ENCODE measurements around the gene CCNG1. TPM values are rescaled to one million over a fixed set of nuclear protein-coding genes. Genes with fewer than 3 reads are reported as not detected.
A peak's percentile ranks its signal among the peaks of the same experiment; 100 is the strongest.

CCNG1 gene
- total RNA-seq, 2 experiments from 2014 or later, result 114 to 116 TPM

- ChIA-PET CTCF (interaction anchor here (0.6 to 1.6 kb wide), 5 partner anchors 12 to 35 kb away, joined by 3 to 4 read pairs (median 4); no protein-coding TSS in a partner anchor), POLR2A (interaction anchor here (0.8 to 3.3 kb wide), 4 partner anchors 9 to 29 kb away, joined by 3 to 24 read pairs (median 4); partner anchors contain the start of genes HMMR, MAT2B and NUDCD2)
- intact Hi-C loops (cut with DNase I, micrococcal nuclease), result no loop called here
- DNase-seq (peak in 6 of 14 experiments; percentile 7 to 46 (median 30)), ATAC-seq (ENCODE audit: poor library complexity) (no peak)
- no peaks in the 10 kb centered on the region for H3K9me3 ChIP-seq (ENCODE audit: control insufficient read depth in 1 of 2, insufficient read depth in 1 of 2, low read length in 2 of 2)
- Mint-ChIP-seq H3K9me3 (no peaks in the 10 kb centered on the region), H3K4me1 (ENCODE audit: low read depth) (no peaks in the 10 kb centered on the region), H3K4me3 (no peak overlapping the region), H3K27me3 (no peaks in the 10 kb centered on the region), H3K36me3 (ENCODE audit: low read depth) (no peaks in the 10 kb centered on the region), H3K27ac (no peak overlapping the region)
- H3K27ac ChIP-seq (ENCODE audit: low read depth in 1 of 2, low read length in 2 of 2), result no peak overlapping the region
- peak; percentile 13 for TF ChIP-seq CTCF (IDR thresholded peaks at IDR 0.05)
- H3K4me3 ChIP-seq (ENCODE audit: low read length), result no peak overlapping the region
- peaks cover 5% of the 10 kb centered on the region for H3K4me1 ChIP-seq (ENCODE audit: insufficient read depth, low read length)
- no peaks in the 10 kb centered on the region for H3K27me3 ChIP-seq (ENCODE audit: control insufficient read depth in 1 of 2, insufficient read depth in 2 of 2, low read length in 2 of 2)
- no peaks in the 10 kb centered on the region for H3K36me3 ChIP-seq (ENCODE audit: insufficient read depth, low read length)
Observed at GRCh38 chr5:163489055-163489744, 51.8 kb downstream of the CCNG1 start.

GRCh38 chr5:163489745-163490075 lies 52.3 kb downstream of the CCNG1 start:
- Histone ChIP-seq H3K27ac (ENCODE audit: low read depth in 1 of 2, low read length in 2 of 2) (no peak overlapping the region), H3K4me3 (ENCODE audit: low read length) (no peak overlapping the region), H3K4me1 (ENCODE audit: insufficient read depth, low read length) (peaks cover 5% of the 10 kb centered on the region), H3K36me3 (ENCODE audit: insufficient read depth, low read length) (no peaks in the 10 kb centered on the region), H3K9me3 (ENCODE audit: control insufficient read depth in 1 of 2, insufficient read depth in 1 of 2, low read length in 2 of 2) (no peaks in the 10 kb centered on the region), H3K27me3 (ENCODE audit: control insufficient read depth in 1 of 2, insufficient read depth in 2 of 2, low read length in 2 of 2) (no peaks in the 10 kb centered on the region)
- intact Hi-C loops (cut with DNase I, micrococcal nuclease), result no loop called here
- Mint-ChIP-seq H3K4me1 (ENCODE audit: low read depth) (no peaks in the 10 kb centered on the region), H3K4me3 (no peak overlapping the region), H3K27me3 (no peaks in the 10 kb centered on the region), H3K27ac (no peak overlapping the region), H3K36me3 (ENCODE audit: low read depth) (no peaks in the 10 kb centered on the region), H3K9me3 (no peaks in the 10 kb centered on the region)
- ChIA-PET POLR2A (interaction anchor here (0.8 to 3.3 kb wide), 3 partner anchors 9 to 15 kb away, joined by 3 to 24 read pairs (median 4); partner anchors contain the start of gene MAT2B), CTCF (interaction anchor here (1.1 to 1.2 kb wide), 2 partner anchors 12 to 13 kb away, joined by 4 read pairs; no protein-coding TSS in a partner anchor)
- ATAC-seq (ENCODE audit: poor library complexity) (no peak), DNase-seq (no peak)
- TF ChIP-seq CTCF (IDR thresholded peaks at IDR 0.05), result no peak

Other genes with a start within 250 kb of the CCNG1 start
- 10 to 100 TPM; 18.0 to 18.9 TPM for gene NUDCD2, start 22.5 kb downstream of the CCNG1 start, total RNA-seq
- under 1 TPM; 0.42 to 0.74 TPM for gene HMMR, start 23.0 kb downstream of the CCNG1 start, total RNA-seq
- 10 to 100 TPM; 33.0 to 34.7 TPM for gene MAT2B, start 68.0 kb downstream of the CCNG1 start, total RNA-seq